Transverse colon (tissue), 4 donors: ENCODE data around the gene LRRC8A.

Source experiments
- CTCF ChIP-seq, 5 experiments: fragments of 200-600 bp in 3 of 5; fragments of 450-650 bp in 2 of 5; sonication (generic) in 3 of 5; IDR thresholded peaks; 1 replicate in 2 of 5; 2 replicates in 3 of 5; pipeline ENCODE4 v1.5.1; 2016 to 2017; ENCODE audit warnings: antibody characterized with exemption in 5 of 5, inconsistent platforms in 3 of 5, mild to moderate bottlenecking in 2 of 5, moderate library complexity in 1 of 5
- EP300 ChIP-seq: sonication (generic); formaldehyde crosslinking; IDR thresholded peaks from one replicate; pipeline ENCODE4 v1.6.1; 2017; ENCODE audit warnings: antibody characterized with exemption, low read depth
- POLR2A ChIP-seq: fragments of 450-650 bp; IDR thresholded peaks from one replicate; pipeline ENCODE4 v1.6.1; 2016; ENCODE audit warnings: antibody characterized with exemption, mild to moderate bottlenecking, moderate library complexity
- POLR2AphosphoS5 ChIP-seq, 3 donors: sonication (generic); formaldehyde crosslinking; IDR thresholded peaks; one replicate each; pipeline ENCODE4 v1.6.1; 2016; ENCODE audit warnings: antibody characterized with exemption in 3 of 3

- no peak for TF ChIP-seq CTCF (IDR thresholded peaks at IDR 0.05)
- TF ChIP-seq EP300 = no peak
- no peak for TF ChIP-seq POLR2A
- TF ChIP-seq POLR2AphosphoS5 (IDR thresholded peaks at IDR 0.05) = no peak
These were observed 35.3 kb upstream of the LRRC8A start for GRCh38 chr9:128846680-128847030.
